GM19193 (cell line): ENCODE results near the gene SHMT2.

Experiments used
- POLR2A ChIP-seq: IDR thresholded peaks from 4 replicates; pipeline ENCODE4 v1.6.1; 2011; ENCODE audit not compliant: insufficient read depth, insufficient read length; ENCODE audit errors: extremely low read depth

The SHMT2 gene

GRCh38 chr12:57236201-57236924 lies 6.9 kb downstream of the SHMT2 start:
- peak; percentile 26 for TF ChIP-seq POLR2A

GRCh38 chr12:57236925-57237595 lies 7.5 kb downstream of the SHMT2 start:
- TF ChIP-seq POLR2A: no peak

- TF ChIP-seq POLR2A: no peak
Measured at GRCh38 chr12:57237596-57237931, 8.1 kb downstream of the SHMT2 start.

GRCh38 chr12:57237932-57238853 lies 8.7 kb downstream of the SHMT2 start:
- TF ChIP-seq POLR2A: no peak

- TF ChIP-seq POLR2A: peak; percentile 30
Measured at GRCh38 chr12:57238854-57239554, 9.5 kb downstream of the SHMT2 start.

- TF ChIP-seq POLR2A: no peak
Measured at GRCh38 chr12:57239587-57240065, 10.1 kb downstream of the SHMT2 start.

- TF ChIP-seq POLR2A: peak; percentile 34
Measured at GRCh38 chr12:57240066-57240921, 10.8 kb downstream of the SHMT2 start.

GRCh38 chr12:57240926-57241401 lies 11.5 kb downstream of the SHMT2 start:
- no peak for TF ChIP-seq POLR2A

GRCh38 chr12:57241402-57242310 lies 12.1 kb downstream of the SHMT2 start:
- TF ChIP-seq POLR2A: no peak

GRCh38 chr12:57242329-57242690 lies 12.8 kb downstream of the SHMT2 start:
- no peak for TF ChIP-seq POLR2A

GRCh38 chr12:57242691-57243454 lies 13.4 kb downstream of the SHMT2 start:
- peak; percentile 51 for TF ChIP-seq POLR2A

GRCh38 chr12:57243521-57244311 lies 14.2 kb downstream of the SHMT2 start:
- TF ChIP-seq POLR2A: no peak

GRCh38 chr12:57244312-57244696 lies 14.8 kb downstream of the SHMT2 start:
- TF ChIP-seq POLR2A: no peak
